PC-3 (cell line): ENCODE data around the gene USF1.

ENCODE experiments used
- CTCF ChIP-seq: fragments of 300-600 bp; sonication (generic); conservative IDR thresholded peaks from 2 replicates; pipeline ENCODE4 v1.5.1; 2017; ENCODE audit warnings: antibody characterized with exemption, low read depth, mild to moderate bottlenecking, low read length
- EZH2 ChIP-seq: fragments of 300-600 bp; sonication (generic); IDR thresholded peaks from one replicate; pipeline ENCODE4 v1.6.1; 2017; ENCODE audit warnings: antibody characterized with exemption, mild to moderate bottlenecking, low read length; ENCODE audit not compliant: unreplicated experiment

- TF ChIP-seq CTCF = no peak
- no peak for TF ChIP-seq EZH2
Measured at GRCh38 chr1:161094481-161094880, 48.7 kb upstream of the USF1 start.
